GM19463 (cell line): ENCODE results near the gene RGSL1.
"Not testable (repeated sequence)": the region's sequence is repeated elsewhere in the genome, so short reads cannot be mapped to it uniquely, and the experiment has no call there.

Source experiments
- ATAC-seq: cut with Tn5 transposase; IDR thresholded peaks from one replicate; pipeline ENCODE4 v1.9.1; 2021; ENCODE audit warnings: mild to moderate bottlenecking, moderate library complexity; ENCODE audit not compliant: unreplicated experiment

The RGSL1 gene

DNA sequence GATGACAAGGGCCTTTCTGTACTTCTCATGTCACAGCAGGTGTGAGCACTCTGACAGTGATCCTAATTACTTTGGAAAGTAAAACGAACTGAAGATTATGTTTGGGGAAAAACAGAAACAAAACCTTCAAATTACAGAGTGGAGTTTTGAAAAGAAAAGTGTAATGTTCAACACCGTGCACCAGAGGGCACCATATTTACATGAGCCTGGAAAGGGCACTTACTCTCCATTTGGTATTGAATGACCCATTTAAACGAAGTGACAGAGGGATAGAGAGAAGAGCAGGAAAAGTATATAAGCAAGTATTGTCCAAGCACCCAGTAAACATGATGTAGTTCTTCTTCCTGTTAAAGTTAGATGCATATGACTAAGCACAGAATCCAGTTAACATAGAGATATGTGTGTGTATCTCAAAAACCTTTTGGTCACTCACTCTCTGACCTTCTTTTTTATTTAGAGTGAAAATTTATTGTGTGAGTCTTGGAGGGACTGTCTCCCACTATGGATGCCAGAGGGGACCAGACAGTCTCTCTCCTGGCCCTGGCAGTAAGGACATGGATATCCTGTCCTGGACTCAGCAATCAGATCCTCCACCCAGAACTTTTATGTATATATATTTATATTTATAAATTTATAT, 3.8 kb upstream of the RGSL1 start:
- no peak for ATAC-seq

DNA sequence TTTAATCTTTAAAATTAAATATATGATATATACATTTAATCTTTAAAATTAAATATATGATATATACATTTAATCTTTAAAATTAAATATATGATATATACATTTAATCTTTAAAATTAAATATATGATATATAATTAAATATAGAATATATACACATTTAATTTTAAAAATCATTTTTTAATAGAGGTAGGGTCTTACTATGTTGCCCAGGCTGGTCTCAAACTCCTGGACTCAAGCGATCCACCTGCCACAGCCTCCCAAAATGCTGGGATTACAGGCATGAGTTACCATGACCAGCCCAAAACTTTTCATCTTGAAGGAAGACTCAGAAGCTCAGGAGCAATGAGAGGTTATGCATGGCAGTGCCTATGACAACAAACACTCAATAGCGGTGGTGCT, 2.8 kb upstream of the RGSL1 start:
- ATAC-seq: not testable (repeated sequence)

GRCh38 chr1:182447660-182448059, 2.3 kb upstream of the RGSL1 start:
- ATAC-seq: no peak

- ATAC-seq: no peak
Measured at GRCh38 chr1:182453631-182454030, 3.7 kb downstream of the RGSL1 start.

- no peak for ATAC-seq
Measured at GRCh38 chr1:182457844-182458243, 7.9 kb downstream of the RGSL1 start.

GRCh38 chr1:182459949-182460348, 10.0 kb downstream of the RGSL1 start:
- ATAC-seq: no peak

- ATAC-seq: no peak
Measured at GRCh38 chr1:182460550-182460951, 10.6 kb downstream of the RGSL1 start.

DNA sequence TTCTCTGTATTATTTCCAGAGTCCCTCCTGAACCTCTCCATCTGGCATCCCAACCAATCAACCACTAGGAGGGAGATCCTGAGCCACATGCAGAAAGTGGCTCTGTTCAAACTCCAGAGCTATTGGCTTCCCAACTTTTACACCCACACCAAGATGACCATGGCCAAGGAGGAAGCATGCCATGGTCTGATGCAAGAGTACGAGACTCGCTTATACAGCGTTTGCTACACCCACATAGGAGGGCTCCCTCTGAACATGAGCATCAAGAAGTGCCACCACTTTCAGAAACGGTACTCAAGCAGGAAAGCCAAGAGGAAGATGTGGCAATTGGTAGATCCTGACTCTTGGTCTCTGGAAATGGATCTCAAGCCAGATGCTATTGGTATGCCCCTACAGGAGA, 23.6 kb downstream of the RGSL1 start:
- no peak for ATAC-seq

- ATAC-seq: no peak
Measured at GRCh38 chr1:182476625-182477024, 26.7 kb downstream of the RGSL1 start.

DNA sequence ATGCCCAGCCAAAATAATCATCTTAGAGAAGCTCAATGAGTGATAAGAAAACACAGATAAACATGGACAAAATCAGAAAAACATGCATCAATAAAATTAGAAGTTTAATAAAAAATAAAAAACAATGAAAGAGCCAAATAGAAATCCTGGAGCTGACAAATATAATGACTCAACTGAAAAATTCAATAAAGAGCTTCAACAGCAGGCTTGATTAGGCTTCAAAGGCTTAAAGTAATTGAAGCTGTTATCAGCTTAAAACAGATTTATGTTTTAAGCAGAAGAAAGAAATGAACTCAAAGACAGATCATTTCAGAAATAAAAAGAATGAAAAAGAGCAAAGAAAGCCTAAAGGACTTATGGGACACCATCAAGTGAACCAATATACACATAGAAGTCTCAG, 28.3 kb downstream of the RGSL1 start:
- ATAC-seq: no peak

- ATAC-seq: no peak
Measured at GRCh38 chr1:182484067-182484466, 34.1 kb downstream of the RGSL1 start.

- ATAC-seq: peak; percentile 96
Measured at GRCh38 chr1:182484531-182485257, 34.7 kb downstream of the RGSL1 start.

DNA sequence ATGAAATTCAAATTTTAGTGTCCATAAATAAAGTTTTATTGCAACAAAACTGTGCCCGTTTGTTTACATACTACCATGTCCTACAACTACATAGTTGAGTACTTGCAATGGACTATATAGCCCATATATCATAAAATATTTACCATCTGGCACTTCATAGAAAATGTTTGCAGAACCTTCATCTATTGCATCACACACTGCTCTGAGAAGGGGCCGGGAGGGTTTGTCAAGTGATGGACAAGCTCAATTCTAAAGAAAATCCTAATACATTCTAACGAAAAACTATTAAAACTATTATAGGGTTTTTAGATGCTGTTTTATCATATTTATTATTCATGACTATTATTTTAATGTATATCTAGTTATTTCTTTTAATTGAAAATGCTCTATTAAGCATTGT, 35.9 kb downstream of the RGSL1 start:
- no peak for ATAC-seq

GRCh38 chr1:182488803-182489202, 38.9 kb downstream of the RGSL1 start:
- ATAC-seq: no peak

DNA sequence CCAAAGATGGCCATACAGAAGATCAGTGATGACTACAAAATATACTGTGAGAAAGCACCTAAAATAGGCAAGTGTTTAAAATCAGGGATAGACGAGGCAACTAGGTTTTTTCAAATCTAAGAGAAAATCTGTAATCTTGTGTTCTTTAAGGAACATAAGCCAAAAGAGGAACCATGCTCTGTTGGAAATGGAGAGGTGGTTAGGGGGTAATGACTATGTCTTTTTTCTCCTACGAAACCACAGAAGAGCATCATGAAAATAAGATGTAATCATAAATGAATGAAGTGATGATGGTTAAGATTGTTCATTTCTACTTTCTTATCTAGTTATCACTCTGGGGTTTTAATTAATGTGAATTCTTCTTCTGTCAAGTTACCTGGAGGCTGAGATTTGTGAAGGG, 43.1 kb downstream of the RGSL1 start:
- ATAC-seq: no peak

- no peak for ATAC-seq
Measured at GRCh38 chr1:182495002-182495401, 45.1 kb downstream of the RGSL1 start.

DNA sequence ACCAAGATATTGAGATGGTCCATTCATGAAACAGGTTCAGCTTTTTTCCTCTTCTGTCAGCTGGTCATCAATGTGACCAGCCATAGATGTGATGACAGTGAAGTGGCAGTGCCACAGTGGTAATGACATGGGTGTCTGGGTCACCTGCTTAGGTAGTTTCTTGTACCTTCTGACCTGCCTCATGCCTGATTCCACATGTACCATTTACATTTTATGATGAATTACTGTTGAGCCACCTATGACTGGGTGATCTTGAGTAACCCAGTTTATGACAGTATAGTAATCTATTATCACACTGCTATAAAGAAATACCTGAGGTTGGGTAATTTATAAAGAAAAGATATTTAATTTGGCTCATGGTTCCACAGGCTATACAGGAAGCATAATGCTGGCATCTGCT, 45.7 kb downstream of the RGSL1 start:
- ATAC-seq: no peak

- no peak for ATAC-seq
Measured at GRCh38 chr1:182507685-182508084, 57.7 kb downstream of the RGSL1 start.

DNA sequence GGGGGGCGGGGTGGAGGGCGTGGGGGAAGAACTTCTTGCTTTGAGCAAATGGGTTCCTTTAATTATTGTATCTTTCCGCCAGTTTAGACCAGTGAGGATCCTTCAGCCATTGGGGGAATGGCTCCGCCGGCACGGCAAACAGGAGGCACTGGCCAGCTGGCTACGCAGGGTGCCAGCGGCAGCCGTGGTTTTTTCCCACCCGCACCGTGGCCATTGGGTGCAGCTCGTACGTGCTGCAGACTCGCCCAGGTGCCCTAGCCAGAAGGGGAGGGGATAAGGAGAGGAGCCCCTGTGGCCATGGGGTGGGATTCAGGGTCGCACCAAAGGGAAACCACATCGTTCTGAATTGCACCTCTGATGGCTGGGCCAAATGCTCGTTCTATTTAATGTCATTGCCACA, 65.6 kb downstream of the RGSL1 start:
- no peak for ATAC-seq

GRCh38 chr1:182520736-182521135, 70.8 kb downstream of the RGSL1 start:
- ATAC-seq: no peak

GRCh38 chr1:182525342-182525741, 75.4 kb downstream of the RGSL1 start:
- no peak for ATAC-seq

- no peak for ATAC-seq
Measured at GRCh38 chr1:182527680-182528079, 77.7 kb downstream of the RGSL1 start.

- not testable (repeated sequence) for ATAC-seq
Measured at GRCh38 chr1:182528206-182528605, 78.3 kb downstream of the RGSL1 start.
